Measurements from ENCODE around the gene SF3B5.

DNA sequence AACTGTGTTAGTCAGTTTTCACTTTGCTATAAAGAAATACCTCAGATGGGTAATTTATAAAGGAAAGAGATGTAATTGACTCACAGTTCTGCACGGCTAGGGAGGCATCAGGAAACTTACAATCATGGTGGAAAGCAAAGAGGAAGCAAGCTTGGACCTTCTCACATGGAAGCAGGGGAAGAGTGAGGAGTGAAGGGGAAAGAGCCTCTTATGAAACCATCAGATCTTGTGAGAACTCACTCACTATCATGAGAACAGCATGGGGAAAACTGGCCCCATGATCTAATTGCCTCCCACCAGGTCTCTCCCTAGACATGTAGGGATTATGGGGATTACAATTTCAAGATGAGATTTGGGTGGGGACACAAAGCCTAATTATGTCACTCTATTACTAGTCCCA is 46.0 kb downstream of the SF3B5 start:
- TF ChIP-seq, protein P1, sequence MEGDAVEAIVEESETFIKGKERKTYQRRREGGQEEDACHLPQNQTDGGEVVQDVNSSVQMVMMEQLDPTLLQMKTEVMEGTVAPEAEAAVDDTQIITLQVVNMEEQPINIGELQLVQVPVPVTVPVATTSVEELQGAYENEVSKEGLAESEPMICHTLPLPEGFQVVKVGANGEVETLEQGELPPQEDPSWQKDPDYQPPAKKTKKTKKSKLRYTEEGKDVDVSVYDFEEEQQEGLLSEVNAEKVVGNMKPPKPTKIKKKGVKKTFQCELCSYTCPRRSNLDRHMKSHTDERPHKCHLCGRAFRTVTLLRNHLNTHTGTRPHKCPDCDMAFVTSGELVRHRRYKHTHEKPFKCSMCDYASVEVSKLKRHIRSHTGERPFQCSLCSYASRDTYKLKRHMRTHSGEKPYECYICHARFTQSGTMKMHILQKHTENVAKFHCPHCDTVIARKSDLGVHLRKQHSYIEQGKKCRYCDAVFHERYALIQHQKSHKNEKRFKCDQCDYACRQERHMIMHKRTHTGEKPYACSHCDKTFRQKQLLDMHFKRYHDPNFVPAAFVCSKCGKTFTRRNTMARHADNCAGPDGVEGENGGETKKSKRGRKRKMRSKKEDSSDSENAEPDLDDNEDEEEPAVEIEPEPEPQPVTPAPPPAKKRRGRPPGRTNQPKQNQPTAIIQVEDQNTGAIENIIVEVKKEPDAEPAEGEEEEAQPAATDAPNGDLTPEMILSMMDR (IDR thresholded peaks at IDR 0.05): no peak
- TF ChIP-seq POLR2A (IDR thresholded peaks at IDR 0.05): no peak
